Right atrium auricular region (tissue), 2 donors: Measurements from ENCODE around the gene DDX28. TPM values are rescaled to one million over a fixed set of nuclear protein-coding genes. Genes with fewer than 3 reads are reported as not detected.

ENCODE experiments used
- DNase-seq: peaks from one replicate; pipeline ENCODE4 v3.0.0-alpha.2; 2019; ENCODE audit warnings: low spot score
- H3K27ac ChIP-seq, 2 donors: fragments of 200-600 bp; sonication (generic); 1 replicate in 1 of 2; 2 replicates in 1 of 2; pipeline ENCODE4 v1.5.1; 2016 to 2019
- H3K27me3 ChIP-seq, 2 donors: fragments of 200-600 bp; sonication (generic); one replicate each; pipeline versions ENCODE4 v1.5.1 to v1.6.0; 2017 to 2019
- H3K36me3 ChIP-seq: fragments of 200-600 bp; sonication (generic); one replicate; pipeline ENCODE4 v1.5.1; 2016
- H3K4me1 ChIP-seq, 2 donors: fragments of 200-600 bp; sonication (generic); one replicate each; pipeline versions ENCODE4 v1.5.1 to v1.6.0; 2017 to 2019
- H3K4me3 ChIP-seq, 2 donors: fragments of 200-600 bp; sonication (generic); 1 replicate in 1 of 2; 2 replicates in 1 of 2; pipeline ENCODE4 v1.5.1; 2017 to 2019; ENCODE audit warnings: mild to moderate bottlenecking in 1 of 2, moderate library complexity in 1 of 2
- H3K9me3 ChIP-seq, 2 donors: fragments of 200-600 bp; sonication (generic); one replicate each; pipeline ENCODE4 v1.5.1; 2019
- CTCF ChIP-seq, 2 donors: fragments of 200-600 bp; sonication (generic); IDR thresholded peaks; one replicate each; pipeline ENCODE4 v1.5.1; 2019; ENCODE audit warnings: antibody characterized with exemption in 2 of 2
- total RNA-seq, 2 donors: library from RNA; depleted of rRNA; stranded (reverse); fragments of >200 nt; gene quantifications; one replicate each; pipeline ENCODE4 v1.1.0, GENCODE V29; 2016

Gene DDX28
- total RNA-seq, 2 donors from 2014 or later: 4.3 to 4.8 TPM

- DNase-seq: no peak
- H3K4me3 ChIP-seq: no peak overlapping the region
- H3K36me3 ChIP-seq: no peaks in the 10 kb centered on the region
- no peak overlapping the region for H3K27ac ChIP-seq
- H3K27me3 ChIP-seq: no peaks in the 10 kb centered on the region
- no peak for TF ChIP-seq CTCF (IDR thresholded peaks at IDR 0.05)
- H3K4me1 ChIP-seq: peaks cover 0 to 24% of the 10 kb centered on the region in 2 donors
- H3K9me3 ChIP-seq: no peaks in the 10 kb centered on the region
Measured at GRCh38 chr16:67971111-67971510, 51.9 kb downstream of the DDX28 start.

Other genes starting within 250 kb of the DDX28 start
- 1 to 10 TPM; 7.8 to 8.9 TPM for gene RANBP10, start 216.7 kb downstream of the DDX28 start, total RNA-seq
- under 1 TPM in 1 of 2 donors, not detected in 1; 0.55 TPM for gene TSNAXIP1, start 216.3 kb downstream of the DDX28 start, total RNA-seq
- gene THAP11, start 180.9 kb downstream of the DDX28 start, total RNA-seq: 10 to 100 TPM; 42.5 to 59.4 TPM
- gene NUTF2, start 176.3 kb downstream of the DDX28 start, total RNA-seq: 100 to 1,000 TPM in 1 of 2 donors, 10 to 100 TPM in 1; 44.6 to 132 TPM
- gene CENPT, start 175.5 kb downstream of the DDX28 start, total RNA-seq: 10 to 100 TPM in 1 of 2 donors, 1 to 10 TPM in 1; 8.7 to 19.1 TPM
- 10 to 100 TPM; 21.2 to 39.5 TPM for gene EDC4, start 150.2 kb downstream of the DDX28 start, total RNA-seq
- gene NRN1L, start 138.3 kb downstream of the DDX28 start, total RNA-seq: not detected
- gene PSKH1, start 130.0 kb downstream of the DDX28 start, total RNA-seq: 10 to 100 TPM; 18.4 to 23.2 TPM
- under 1 TPM in 1 of 2 donors, not detected in 1; 0.59 TPM for gene CTRL, start 91.4 kb downstream of the DDX28 start, total RNA-seq
- gene PSMB10, start 86.4 kb downstream of the DDX28 start, total RNA-seq: 10 to 100 TPM; 37.3 to 38.4 TPM
- gene LCAT, start 79.1 kb downstream of the DDX28 start, total RNA-seq: 10 to 100 TPM in 1 of 2 donors, 1 to 10 TPM in 1; 2.9 to 11.8 TPM
- 10 to 100 TPM; 39.5 to 85.9 TPM for gene SLC12A4, start 54.6 kb downstream of the DDX28 start, total RNA-seq
- not detected for gene DPEP3, start 42.7 kb downstream of the DDX28 start, total RNA-seq
- gene DPEP2, start 23.7 kb downstream of the DDX28 start, total RNA-seq: 1 to 10 TPM in 1 of 2 donors, under 1 TPM in 1; 0.85 to 1.6 TPM
- not detected for gene DPEP2NB, start 7.3 kb downstream of the DDX28 start, total RNA-seq
- gene DUS2, start 52 bp upstream of the DDX28 start, total RNA-seq: 1 to 10 TPM; 4.5 to 4.9 TPM
- 10 to 100 TPM; 24.5 to 45.0 TPM for gene NFATC3, start 62.1 kb upstream of the DDX28 start, total RNA-seq
- gene ESRP2, start 212.9 kb upstream of the DDX28 start, total RNA-seq: 1 to 10 TPM in 1 of 2 donors, under 1 TPM in 1; 0.59 to 1.2 TPM
- gene PLA2G15, start 222.1 kb upstream of the DDX28 start, total RNA-seq: 10 to 100 TPM; 28.3 to 29.1 TPM
- 10 to 100 TPM; 28.9 to 51.0 TPM for gene SLC7A6, start 241.3 kb upstream of the DDX28 start, total RNA-seq